Measurements from ENCODE around the gene SAV1.

- TF ChIP-seq CTCF (IDR thresholded peaks at IDR 0.05), result no peak
- TF ChIP-seq POLR2A (IDR thresholded peaks at IDR 0.05), result no peak
These were observed 55.3 kb downstream of the SAV1 start for GRCh38 chr14:50612806-50613205.
